ENCODE results near the gene GADD45GIP1.
"Not testable (repeated sequence)": the region's sequence is repeated elsewhere in the genome, so short reads cannot be mapped to it uniquely, and the experiment has no call there.

The GADD45GIP1 gene

GRCh38 chr19:12955996-12956395 lies 1.0 kb downstream of the GADD45GIP1 start:
- Histone ChIP-seq H3K9me3 (ENCODE audit: low read length) (no peaks in the 10 kb centered on the region), H3F3A (ENCODE audit: insufficient read depth, low read length) (peaks cover 14% of the 10 kb centered on the region), H3K36me3 (ENCODE audit: insufficient read depth, low read length) (peaks cover 40% of the 10 kb centered on the region), H3K9ac (ENCODE audit: low read length) (peak overlapping the region; percentile 74), H3K4me3 (ENCODE audit: low read depth, low read length, poor library complexity, severe bottlenecking) (peak overlapping the region; percentile 77), H4K20me1 (ENCODE audit: insufficient read depth, low read length) (no peaks in the 10 kb centered on the region), H3K79me2 (ENCODE audit: insufficient read depth, low read length) (no peaks in the 10 kb centered on the region), H3K27me3 (ENCODE audit: insufficient read depth, low read length) (0 out of 2 replicates have a peak, but pooled peaks cover 4% of the 10 kb centered on the region), H3K27ac (ENCODE audit: low read depth, low read length, poor library complexity, severe bottlenecking) (peak overlapping the region; percentile 89), H3K4me1 (ENCODE audit: insufficient read depth, low read length, severe bottlenecking) (peaks cover 28% of the 10 kb centered on the region), H3K4me2 (ENCODE audit: low read length) (peak overlapping the region; percentile 75), H3K9me2 (ENCODE audit: low read depth, low read length) (no peaks in the 10 kb centered on the region), H2AFZ (ENCODE audit: low read length) (no peak overlapping the region)
- TF ChIP-seq EZH2 (IDR thresholded peaks at IDR 0.05; ENCODE audit: borderline replicate concordance, low read length) = no peak
- no peak for TF ChIP-seq CTCF (IDR thresholded peaks at IDR 0.05; ENCODE audit: low read length)

- H3K9ac ChIP-seq (ENCODE audit: low read length) = peak overlapping the region; percentile 74; the same call in 1 of the 2 replicates
- not testable (repeated sequence) for H2AFZ ChIP-seq (ENCODE audit: low read length); H3K9me2 ChIP-seq (ENCODE audit: low read depth, low read length); H4K20me1 ChIP-seq (ENCODE audit: insufficient read depth, low read length); H3K9me3 ChIP-seq (ENCODE audit: low read length); H3K27me3 ChIP-seq (ENCODE audit: insufficient read depth, low read length); H3K79me2 ChIP-seq (ENCODE audit: insufficient read depth, low read length)
- H3F3A ChIP-seq (ENCODE audit: insufficient read depth, low read length) = peaks cover 14% of the 10 kb centered on the region
- peak overlapping the region; percentile 75 for H3K4me2 ChIP-seq (ENCODE audit: low read length)
- peak overlapping the region; percentile 89 for H3K27ac ChIP-seq (ENCODE audit: low read depth, low read length, poor library complexity, severe bottlenecking)
- peaks cover 44% of the 10 kb centered on the region for H3K36me3 ChIP-seq (ENCODE audit: insufficient read depth, low read length)
- peaks cover 28% of the 10 kb centered on the region for H3K4me1 ChIP-seq (ENCODE audit: insufficient read depth, low read length, severe bottlenecking)
- peak overlapping the region; percentile 77 for H3K4me3 ChIP-seq (ENCODE audit: low read depth, low read length, poor library complexity, severe bottlenecking)
Measured at GRCh38 chr19:12955575-12955974, 1.4 kb downstream of the GADD45GIP1 start.

GRCh38 chr19:12954612-12954962 lies 2.4 kb downstream of the GADD45GIP1 start:
- H3F3A ChIP-seq (ENCODE audit: insufficient read depth, low read length) = peaks cover 14% of the 10 kb centered on the region
- peaks cover 54% of the 10 kb centered on the region for H3K36me3 ChIP-seq (ENCODE audit: insufficient read depth, low read length)
- no peaks in the 10 kb centered on the region for H4K20me1 ChIP-seq (ENCODE audit: insufficient read depth, low read length)
- peaks cover 28% of the 10 kb centered on the region for H3K4me1 ChIP-seq (ENCODE audit: insufficient read depth, low read length, severe bottlenecking)
- no peaks in the 10 kb centered on the region for H3K9me2 ChIP-seq (ENCODE audit: low read depth, low read length)
- peak overlapping the region; percentile 89 for H3K27ac ChIP-seq (ENCODE audit: low read depth, low read length, poor library complexity, severe bottlenecking)
- H3K27me3 ChIP-seq (ENCODE audit: insufficient read depth, low read length) = no peaks in the 10 kb centered on the region
- H3K9me3 ChIP-seq (ENCODE audit: low read length) = no peaks in the 10 kb centered on the region
- peak overlapping the region; percentile 75 for H3K4me2 ChIP-seq (ENCODE audit: low read length)
- peak overlapping the region; percentile 29; the same call in 1 of the 2 replicates for H3K9ac ChIP-seq (ENCODE audit: low read length)
- no peak for TF ChIP-seq EZH2 (IDR thresholded peaks at IDR 0.05; ENCODE audit: borderline replicate concordance, low read length)
- no peak for TF ChIP-seq CTCF (IDR thresholded peaks at IDR 0.05; ENCODE audit: low read length)
- no peaks in the 10 kb centered on the region for H3K79me2 ChIP-seq (ENCODE audit: insufficient read depth, low read length)
- no peak overlapping the region for H2AFZ ChIP-seq (ENCODE audit: low read length)
- H3K4me3 ChIP-seq (ENCODE audit: low read depth, low read length, poor library complexity, severe bottlenecking) = peak overlapping the region; percentile 9
